ENCODE data around the gene DMAP1. TPM values are rescaled to one million over a fixed set of nuclear protein-coding genes. Genes with fewer than 3 reads are reported as not detected.

Gene DMAP1
- total and polyA plus RNA-seq, 12 donors: 62.4 to 229 (median 87.8) TPM

DNA sequence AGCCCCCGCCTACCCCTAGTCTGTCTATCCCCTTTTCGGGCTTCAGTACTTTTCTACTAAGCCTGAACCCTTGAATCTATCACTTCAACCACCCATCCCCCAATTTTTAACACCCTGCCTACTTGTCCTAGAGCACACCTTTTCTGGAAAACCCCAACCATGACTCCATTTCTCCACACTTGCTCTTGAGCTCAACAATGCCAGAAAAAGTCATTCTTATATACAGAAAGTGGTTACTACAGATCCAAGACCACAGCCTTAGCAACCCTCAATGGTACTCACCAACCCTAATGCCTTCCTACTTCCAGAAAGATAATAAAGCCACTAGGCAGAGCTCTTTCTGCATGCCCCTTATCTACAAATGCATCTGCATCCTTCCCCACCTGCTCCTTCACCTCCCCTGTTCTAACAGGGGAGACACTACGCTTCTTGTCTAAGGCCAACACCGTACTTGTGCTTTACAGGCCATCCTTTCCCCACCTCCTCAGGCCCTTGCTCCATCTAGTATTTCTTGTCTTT, 41.2 kb downstream of the DMAP1 start:
- no peak for DNase-seq
- no peaks in the 10 kb centered on the region for H3K9me3 ChIP-seq (replicated peaks in 1 of 3)
- intact Hi-C loops (cut with DNase I): no loop called here
- no peak overlapping the region for H3K4me3 ChIP-seq
- H3K27me3 ChIP-seq: no peaks in the 10 kb centered on the region
- no peaks in the 10 kb centered on the region for H3K36me3 ChIP-seq (replicated peaks in 1 of 2)
- H3K27ac ChIP-seq: no peak overlapping the region
- TF ChIP-seq, protein P1, sequence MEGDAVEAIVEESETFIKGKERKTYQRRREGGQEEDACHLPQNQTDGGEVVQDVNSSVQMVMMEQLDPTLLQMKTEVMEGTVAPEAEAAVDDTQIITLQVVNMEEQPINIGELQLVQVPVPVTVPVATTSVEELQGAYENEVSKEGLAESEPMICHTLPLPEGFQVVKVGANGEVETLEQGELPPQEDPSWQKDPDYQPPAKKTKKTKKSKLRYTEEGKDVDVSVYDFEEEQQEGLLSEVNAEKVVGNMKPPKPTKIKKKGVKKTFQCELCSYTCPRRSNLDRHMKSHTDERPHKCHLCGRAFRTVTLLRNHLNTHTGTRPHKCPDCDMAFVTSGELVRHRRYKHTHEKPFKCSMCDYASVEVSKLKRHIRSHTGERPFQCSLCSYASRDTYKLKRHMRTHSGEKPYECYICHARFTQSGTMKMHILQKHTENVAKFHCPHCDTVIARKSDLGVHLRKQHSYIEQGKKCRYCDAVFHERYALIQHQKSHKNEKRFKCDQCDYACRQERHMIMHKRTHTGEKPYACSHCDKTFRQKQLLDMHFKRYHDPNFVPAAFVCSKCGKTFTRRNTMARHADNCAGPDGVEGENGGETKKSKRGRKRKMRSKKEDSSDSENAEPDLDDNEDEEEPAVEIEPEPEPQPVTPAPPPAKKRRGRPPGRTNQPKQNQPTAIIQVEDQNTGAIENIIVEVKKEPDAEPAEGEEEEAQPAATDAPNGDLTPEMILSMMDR (IDR thresholded peaks at IDR 0.05): no peak
- no peak for TF ChIP-seq POLR2A (IDR thresholded peaks at IDR 0.05)
- 91 to 96% (median 94%) methylated on average over 4 of the region's 4 CpGs for WGBS, 4 donors
- H3K4me1 ChIP-seq (replicated peaks in 1 of 2): peaks cover 0 to 4% of the 10 kb centered on the region in 2 donors

DNA sequence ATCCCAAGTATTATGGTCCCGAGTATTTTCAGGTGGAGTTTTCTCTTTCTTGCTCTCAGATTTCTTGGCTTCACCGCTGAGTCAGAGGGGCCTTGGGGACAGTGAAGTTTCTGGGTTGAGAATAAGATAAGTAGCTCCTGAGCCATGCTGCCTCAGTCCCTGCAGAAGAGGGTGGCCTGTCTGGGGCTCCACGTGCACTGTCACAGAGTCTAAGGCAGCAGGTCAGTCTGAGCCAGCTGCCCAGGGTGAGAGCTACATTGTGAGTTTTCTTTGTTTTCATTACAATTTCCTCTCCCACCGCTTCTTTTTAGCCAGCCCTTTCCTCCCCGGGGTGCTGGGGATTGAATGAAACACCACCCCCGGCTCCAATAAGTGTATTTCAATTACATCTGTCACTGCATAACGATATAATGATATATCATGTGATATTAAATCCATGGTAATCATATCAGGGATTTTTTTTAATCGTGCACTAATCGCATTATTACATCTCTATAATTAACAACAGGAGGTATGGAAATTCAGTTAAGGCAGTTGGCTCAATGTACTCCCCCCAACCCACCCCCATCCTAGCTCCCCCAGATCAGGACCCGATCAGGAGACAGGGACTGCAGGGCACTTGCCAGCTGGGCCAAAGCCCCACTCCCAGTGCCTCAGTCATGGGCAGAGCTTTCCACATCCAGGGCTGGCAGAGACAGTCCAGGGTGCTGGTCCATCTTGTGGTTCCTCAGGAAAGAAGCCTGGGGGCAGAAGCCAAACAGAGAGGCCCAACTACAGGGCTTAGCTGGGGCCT, 43.7 kb downstream of the DMAP1 start:
- Histone ChIP-seq H3K27me3 (no peaks in the 10 kb centered on the region), H3K36me3 (replicated peaks in 1 of 2) (no peaks in the 10 kb centered on the region), H3K4me1 (replicated peaks in 1 of 2) (no peaks in the 10 kb centered on the region), H3K9me3 (replicated peaks in 1 of 3) (no peaks in the 10 kb centered on the region), H3K27ac (no peak overlapping the region), H3K4me3 (no peak overlapping the region)
- intact Hi-C loops (cut with DNase I): no loop called here
- no peak for TF ChIP-seq POLR2A (IDR thresholded peaks at IDR 0.05)
- TF ChIP-seq, protein P1 (IDR thresholded peaks at IDR 0.05): no peak
- DNase-seq: no peak
- WGBS, 4 donors: 80 to 87% (median 82%) methylated on average over 10 of the region's 10 CpGs

GRCh38 chr1:44259090-44259489, 45.8 kb downstream of the DMAP1 start:
- DNase-seq: no peak
- no peak for TF ChIP-seq POLR2A (IDR thresholded peaks at IDR 0.05)
- TF ChIP-seq, protein P1 (IDR thresholded peaks at IDR 0.05): no peak
- Histone ChIP-seq H3K9me3 (replicated peaks in 1 of 3) (no peaks in the 10 kb centered on the region), H3K27me3 (no peaks in the 10 kb centered on the region), H3K4me1 (replicated peaks in 1 of 2) (peaks cover 0 to 7% of the 10 kb centered on the region in 2 donors), H3K27ac (no peak overlapping the region), H3K4me3 (no peak overlapping the region), H3K36me3 (replicated peaks in 1 of 2) (no peaks in the 10 kb centered on the region)
- WGBS, 4 donors: 86 to 100% (median 91%) methylated on average over 2 of the region's 2 CpGs
- intact Hi-C loops (cut with DNase I): no loop called here

GRCh38 chr1:44260792-44261170, 47.5 kb downstream of the DMAP1 start:
- peak in 1 of 7 donors; percentile 2 for DNase-seq
- TF ChIP-seq, protein P1 (IDR thresholded peaks at IDR 0.05): no peak
- TF ChIP-seq POLR2A (IDR thresholded peaks at IDR 0.05): no peak
- H3K27ac ChIP-seq: no peak overlapping the region
- peaks cover 0 to 14% of the 10 kb centered on the region in 2 donors for H3K4me1 ChIP-seq (replicated peaks in 1 of 2)
- intact Hi-C loops (cut with DNase I): no loop called here
- H3K36me3 ChIP-seq (replicated peaks in 1 of 2): no peaks in the 10 kb centered on the region
- no peaks in the 10 kb centered on the region for H3K27me3 ChIP-seq
- no peak overlapping the region for H3K4me3 ChIP-seq
- WGBS, 4 donors: 87 to 90% (median 88%) methylated on average over 4 of the region's 4 CpGs
- no peaks in the 10 kb centered on the region for H3K9me3 ChIP-seq (replicated peaks in 1 of 3)
